MM.1S (cell line): Measurements from ENCODE around the gene FAM227B.

ENCODE experiments used
- DNase-seq: peaks from one replicate; pipeline ENCODE4 v3.0.0-alpha.2; 2015
- H2AFZ ChIP-seq: fragments of 300-600 bp; sonication (generic); 2 replicates; pipeline ENCODE4 v1.6.0; 2016; ENCODE audit warnings: antibody characterized with exemption, low read length
- H3F3A ChIP-seq: fragments of 300-600 bp; sonication (generic); 2 replicates; pipeline ENCODE4 v1.6.1; 2016; ENCODE audit warnings: mild to moderate bottlenecking, antibody characterized with exemption, low read length, moderate library complexity, mixed read lengths; ENCODE audit not compliant: insufficient read depth
- H3K27ac ChIP-seq: fragments of 300-600 bp; sonication (generic); 2 replicates; pipeline ENCODE4 v1.5.1; 2016; ENCODE audit warnings: mild to moderate bottlenecking, low read length
- H3K27me3 ChIP-seq: fragments of 300-600 bp; sonication (generic); replicated peaks from 2 replicates; pipeline ENCODE4 v1.6.0; 2016; ENCODE audit warnings: low read length; ENCODE audit not compliant: insufficient read depth
- H3K36me3 ChIP-seq: fragments of 300-600 bp; sonication (generic); replicated peaks from 2 replicates; pipeline ENCODE4 v1.6.1; 2016; ENCODE audit warnings: mild to moderate bottlenecking, low read length, mixed read lengths; ENCODE audit not compliant: insufficient read depth
- H3K4me1 ChIP-seq: fragments of 300-600 bp; sonication (generic); 2 replicates; pipeline ENCODE4 v1.6.1; 2016; ENCODE audit warnings: low read length, mixed read lengths
- H3K4me2 ChIP-seq: fragments of 300-600 bp; sonication (generic); 2 replicates; pipeline ENCODE4 v1.6.0; 2016; ENCODE audit warnings: low read depth, low read length
- H3K4me3 ChIP-seq: fragments of 300-600 bp; sonication (generic); 2 replicates; pipeline ENCODE4 v1.5.1; 2016; ENCODE audit warnings: low read length, mixed read lengths
- H3K79me2 ChIP-seq: fragments of 300-600 bp; sonication (generic); 2 replicates; pipeline ENCODE4 v1.6.1; 2016; ENCODE audit warnings: mixed run types, low read length, mixed read lengths
- H3K9ac ChIP-seq: fragments of 300-600 bp; sonication (generic); 2 replicates; pipeline ENCODE4 v1.6.1; 2016; ENCODE audit warnings: low read length, mixed read lengths
- H3K9me2 ChIP-seq: fragments of 300-600 bp; sonication (generic); replicated peaks from 2 replicates; pipeline ENCODE4 v1.6.1; 2016; ENCODE audit warnings: mild to moderate bottlenecking, low read length, mixed read lengths; ENCODE audit not compliant: insufficient read depth
- H3K9me3 ChIP-seq: fragments of 300-600 bp; sonication (generic); replicated peaks from 2 replicates; pipeline ENCODE4 v1.6.1; 2016; ENCODE audit warnings: mild to moderate bottlenecking, low read length, mixed read lengths; ENCODE audit not compliant: insufficient read depth
- H4K20me1 ChIP-seq: fragments of 300-600 bp; sonication (generic); 2 replicates; pipeline ENCODE4 v1.6.1; 2016; ENCODE audit warnings: mild to moderate bottlenecking, low read length, moderate library complexity, mixed read lengths; ENCODE audit not compliant: insufficient read depth
- EZH2 ChIP-seq: fragments of 300-600 bp; sonication (generic); optimal IDR thresholded peaks from 2 replicates; pipeline ENCODE3; 2017; ENCODE audit warnings: low read depth, mild to moderate bottlenecking, antibody characterized with exemption, low read length, mixed read lengths
- EZH2phosphoT487 ChIP-seq: fragments of 300-600 bp; sonication (generic); IDR thresholded peaks from 2 replicates; pipeline ENCODE4 v1.6.1; 2018; ENCODE audit warnings: antibody characterized with exemption, low read length
- TF ChIP-seq, protein P1 (sequence below): fragments of 300-600 bp; sonication (generic); IDR thresholded peaks from 2 replicates; pipeline ENCODE4 v1.5.1; 2016; ENCODE audit warnings: antibody characterized with exemption, low read length, mixed read lengths

FAM227B gene

GRCh38 chr15:49438962-49439631, 181.5 kb downstream of the FAM227B start:
- H2AFZ ChIP-seq: peak overlapping the region; percentile 83
- H3K27me3 ChIP-seq: no peaks in the 10 kb centered on the region
- peak overlapping the region; percentile 43 for H3K4me2 ChIP-seq
- no peaks in the 10 kb centered on the region for H3K9me3 ChIP-seq
- H4K20me1 ChIP-seq: no peaks in the 10 kb centered on the region
- TF ChIP-seq EZH2phosphoT487 (no peak), EZH2 (no peak)
- TF ChIP-seq, protein P1, sequence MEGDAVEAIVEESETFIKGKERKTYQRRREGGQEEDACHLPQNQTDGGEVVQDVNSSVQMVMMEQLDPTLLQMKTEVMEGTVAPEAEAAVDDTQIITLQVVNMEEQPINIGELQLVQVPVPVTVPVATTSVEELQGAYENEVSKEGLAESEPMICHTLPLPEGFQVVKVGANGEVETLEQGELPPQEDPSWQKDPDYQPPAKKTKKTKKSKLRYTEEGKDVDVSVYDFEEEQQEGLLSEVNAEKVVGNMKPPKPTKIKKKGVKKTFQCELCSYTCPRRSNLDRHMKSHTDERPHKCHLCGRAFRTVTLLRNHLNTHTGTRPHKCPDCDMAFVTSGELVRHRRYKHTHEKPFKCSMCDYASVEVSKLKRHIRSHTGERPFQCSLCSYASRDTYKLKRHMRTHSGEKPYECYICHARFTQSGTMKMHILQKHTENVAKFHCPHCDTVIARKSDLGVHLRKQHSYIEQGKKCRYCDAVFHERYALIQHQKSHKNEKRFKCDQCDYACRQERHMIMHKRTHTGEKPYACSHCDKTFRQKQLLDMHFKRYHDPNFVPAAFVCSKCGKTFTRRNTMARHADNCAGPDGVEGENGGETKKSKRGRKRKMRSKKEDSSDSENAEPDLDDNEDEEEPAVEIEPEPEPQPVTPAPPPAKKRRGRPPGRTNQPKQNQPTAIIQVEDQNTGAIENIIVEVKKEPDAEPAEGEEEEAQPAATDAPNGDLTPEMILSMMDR: no peak
- no peak overlapping the region for H3K9ac ChIP-seq
- DNase-seq: peak; percentile 69
- peak overlapping the region; percentile 36; the same call in 1 of the 2 replicates for H3K27ac ChIP-seq
- H3K9me2 ChIP-seq: no peaks in the 10 kb centered on the region
- no peaks in the 10 kb centered on the region for H3K79me2 ChIP-seq
- H3K4me1 ChIP-seq: peaks cover 36% of the 10 kb centered on the region
- H3K4me3 ChIP-seq: no peak overlapping the region
- H3K36me3 ChIP-seq: no peaks in the 10 kb centered on the region
- H3F3A ChIP-seq: 0 out of 2 replicates have a peak, but pooled peaks cover 4% of the 10 kb centered on the region

GRCh38 chr15:49436751-49437150, 183.9 kb downstream of the FAM227B start:
- no peaks in the 10 kb centered on the region for H3K9me3 ChIP-seq
- H3K4me3 ChIP-seq: no peak overlapping the region
- H3K9me2 ChIP-seq: no peaks in the 10 kb centered on the region
- H3K79me2 ChIP-seq: no peaks in the 10 kb centered on the region
- no peak overlapping the region for H3K27ac ChIP-seq
- 0 out of 2 replicates have a peak, but pooled peaks cover 4% of the 10 kb centered on the region for H3F3A ChIP-seq
- no peak for DNase-seq
- H3K9ac ChIP-seq: no peak overlapping the region
- no peaks in the 10 kb centered on the region for H4K20me1 ChIP-seq
- H3K27me3 ChIP-seq: no peaks in the 10 kb centered on the region
- no peak for TF ChIP-seq EZH2
- TF ChIP-seq EZH2phosphoT487: no peak
- TF ChIP-seq, protein P1: no peak
- H3K4me2 ChIP-seq: no peak overlapping the region
- H3K4me1 ChIP-seq: peaks cover 36% of the 10 kb centered on the region
- no peak overlapping the region for H2AFZ ChIP-seq
- H3K36me3 ChIP-seq: no peaks in the 10 kb centered on the region

GRCh38 chr15:49435174-49435573, 185.4 kb downstream of the FAM227B start:
- Histone ChIP-seq H3K4me2 (no peak overlapping the region), H2AFZ (no peak overlapping the region), H3K36me3 (no peaks in the 10 kb centered on the region), H3K9ac (no peak overlapping the region), H4K20me1 (no peaks in the 10 kb centered on the region), H3K4me3 (no peak overlapping the region), H3K9me3 (no peaks in the 10 kb centered on the region), H3K27ac (no peak overlapping the region), H3K27me3 (no peaks in the 10 kb centered on the region), H3K9me2 (no peaks in the 10 kb centered on the region), H3K4me1 (peaks cover 27% of the 10 kb centered on the region), H3K79me2 (no peaks in the 10 kb centered on the region), H3F3A (0 out of 2 replicates have a peak, but pooled peaks cover 4% of the 10 kb centered on the region)
- DNase-seq: no peak
- TF ChIP-seq EZH2: no peak
- TF ChIP-seq, protein P1: no peak
- no peak for TF ChIP-seq EZH2phosphoT487
